Occipital lobe (tissue), 2 donors: ENCODE data around the gene ZNF544. TPM values are rescaled to one million over a fixed set of nuclear protein-coding genes. Genes with fewer than 3 reads are reported as not detected.
A peak's percentile ranks its signal among the peaks of the same experiment; 100 is the strongest.
"Not testable (repeated sequence)": the region's sequence is repeated elsewhere in the genome, so short reads cannot be mapped to it uniquely, and the experiment has no call there.

Experiments used
- DNase-seq: peaks from one replicate; lab custom pipeline; 2025; lab: John Stamatoyannopoulos, UW
- total RNA-seq: library from RNA; depleted of rRNA; stranded (reverse); fragments of >200 nt; gene quantifications from one replicate; pipeline ENCODE4 v1.2.3, GENCODE V29; 2014

The ZNF544 gene
- total RNA-seq, 1 donor from 2014 or later, result 63.8 TPM

DNA sequence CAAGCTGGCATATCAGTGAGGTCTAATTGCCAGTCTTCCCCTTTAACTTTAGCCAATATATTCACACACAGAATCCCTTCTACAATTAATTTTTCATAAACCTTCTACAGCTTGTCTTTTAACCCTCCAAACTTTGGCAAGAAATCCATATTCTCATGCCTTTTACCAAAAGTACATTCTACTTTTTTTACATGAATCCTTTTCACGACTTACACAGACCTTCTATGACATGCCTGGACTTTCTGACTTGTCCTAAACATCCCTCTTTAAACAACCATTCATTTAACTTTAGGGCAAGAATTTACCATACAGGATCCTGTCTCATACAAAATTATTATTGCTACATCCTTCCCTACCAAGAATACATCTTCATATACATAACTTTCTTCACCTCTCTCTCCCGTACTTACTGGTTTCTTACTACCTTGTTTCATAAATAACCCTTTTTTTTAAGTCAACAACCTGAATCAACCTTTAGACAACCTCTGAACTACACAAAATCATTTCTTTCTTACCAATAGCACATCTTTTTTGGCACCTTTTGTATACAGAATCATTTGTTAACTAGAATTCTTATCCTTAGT lies 23.5 kb downstream of the ZNF544 start:
- no peak for DNase-seq

- DNase-seq, result not testable (repeated sequence)
Measured at GRCh38 chr19:58258259-58258658, 29.5 kb downstream of the ZNF544 start.

- no peak for DNase-seq
Measured at GRCh38 chr19:58261600-58261967, 32.9 kb downstream of the ZNF544 start.

- no peak for DNase-seq
Measured at GRCh38 chr19:58261968-58262921, 33.5 kb downstream of the ZNF544 start.

GRCh38 chr19:58262922-58263296 lies 34.2 kb downstream of the ZNF544 start:
- DNase-seq, result no peak

DNA sequence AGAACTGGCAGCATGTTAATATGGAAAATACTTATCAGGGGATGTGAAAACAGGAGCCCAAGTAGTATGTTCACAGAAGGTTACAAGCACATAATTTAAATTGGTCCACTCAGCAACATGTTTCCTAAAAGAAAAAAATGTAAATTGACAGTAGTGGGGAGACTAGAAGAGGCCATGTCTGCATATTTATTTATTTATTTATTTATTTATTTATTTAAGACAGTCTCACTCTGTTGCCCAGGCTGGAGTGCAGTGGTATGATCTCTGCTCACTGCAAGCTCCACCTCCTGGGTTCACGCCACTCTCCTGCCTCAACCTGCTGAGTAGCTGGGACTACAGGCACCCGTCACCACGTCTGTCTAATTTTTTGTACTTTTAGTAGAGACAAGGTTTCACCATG lies 36.4 kb downstream of the ZNF544 start:
- DNase-seq, result no peak

DNA sequence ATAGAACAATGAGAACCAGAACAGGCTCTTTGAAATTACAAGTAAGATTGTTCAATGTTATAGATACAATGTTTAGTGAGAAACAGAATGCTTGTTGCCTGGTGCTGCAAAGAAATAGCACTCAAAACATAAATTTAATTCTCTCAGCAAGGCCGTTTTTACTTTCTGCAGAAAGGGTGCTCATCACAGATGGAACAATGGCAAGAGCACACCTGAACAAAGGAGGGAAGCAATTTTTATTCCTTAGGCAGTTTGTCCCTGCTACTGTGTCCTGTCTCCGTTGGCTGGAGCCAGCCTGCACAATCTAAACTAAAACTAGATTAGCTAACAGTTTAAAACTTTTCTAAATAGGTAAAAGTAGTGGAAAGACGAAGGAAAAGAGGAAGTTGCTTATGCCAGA lies 39.6 kb downstream of the ZNF544 start:
- no peak for DNase-seq

GRCh38 chr19:58274771-58275201 lies 46.1 kb downstream of the ZNF544 start:
- DNase-seq, result peak; percentile 20

- DNase-seq, result no peak
Measured at GRCh38 chr19:58275564-58275963, 46.9 kb downstream of the ZNF544 start.

GRCh38 chr19:58277197-58277596 lies 48.5 kb downstream of the ZNF544 start:
- no peak for DNase-seq

DNA sequence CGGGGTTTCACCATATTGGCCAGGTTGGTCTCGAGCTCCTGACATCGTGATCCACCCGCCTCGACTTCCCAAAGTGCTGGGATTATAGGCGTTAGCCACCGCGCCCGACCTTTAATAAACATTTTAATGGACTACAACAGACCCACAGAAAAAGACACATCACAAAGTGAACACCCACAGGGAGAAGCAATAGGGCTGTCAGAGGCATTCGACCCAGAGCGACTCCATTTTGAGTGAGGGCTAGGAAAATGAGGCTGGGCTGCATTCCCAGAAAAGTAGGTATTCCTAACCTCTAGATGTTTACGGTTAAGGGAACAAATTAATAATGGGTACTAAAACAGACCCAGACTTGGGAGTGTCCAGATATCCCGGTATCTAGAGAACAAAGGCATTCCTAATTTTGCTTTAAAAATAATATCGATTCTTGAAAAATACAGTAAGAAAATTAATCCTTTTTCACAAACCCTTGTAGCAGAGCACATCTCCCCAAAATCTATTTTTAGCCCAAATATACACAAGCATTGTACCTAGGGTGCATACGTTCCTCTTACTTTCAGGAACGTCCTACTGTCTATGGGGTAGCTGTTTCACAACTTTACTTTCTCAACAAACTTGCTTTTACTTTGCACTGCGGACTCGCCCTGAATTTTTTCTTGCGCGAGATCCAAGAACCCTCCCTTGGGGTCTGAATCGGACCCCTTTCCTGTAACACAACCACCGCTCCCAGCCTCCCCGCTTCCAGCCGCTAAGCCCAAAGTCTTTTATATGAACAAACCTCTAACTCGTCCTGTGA lies 49.2 kb downstream of the ZNF544 start:
- no peak for DNase-seq

DNA sequence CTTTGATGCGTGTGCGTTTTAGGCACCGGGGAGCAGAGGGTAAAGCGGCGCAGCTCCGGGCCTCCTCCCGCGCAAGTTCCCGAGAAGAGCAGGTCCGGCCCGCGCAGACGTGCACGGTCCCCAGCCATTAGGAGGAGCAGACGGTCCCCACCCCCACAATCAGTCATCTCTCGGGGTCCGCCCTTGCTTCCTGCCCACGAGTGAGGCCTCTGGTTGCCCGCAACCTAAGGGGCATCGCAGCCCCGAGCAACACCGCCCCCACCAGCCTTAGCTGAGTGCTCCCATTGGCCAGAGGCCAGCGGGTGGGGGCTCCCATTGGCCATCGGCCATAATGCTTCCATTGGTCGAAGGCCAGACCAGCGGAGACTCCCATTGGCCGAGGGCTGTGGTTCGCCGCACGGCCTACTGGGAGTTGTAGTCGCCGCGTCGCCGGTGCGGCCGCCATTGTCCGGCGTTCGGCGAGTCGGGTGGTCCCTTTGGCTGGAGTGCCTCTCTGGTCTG lies 49.9 kb downstream of the ZNF544 start, which contains the start of gene ZNF8:
TSS of gene ZNF8 (plus strand) at position 415 of the 501 bp plus-strand sequence. CDS start 127 bp downstream, outside the sequence.
- peak; percentile 92 for DNase-seq

DNA sequence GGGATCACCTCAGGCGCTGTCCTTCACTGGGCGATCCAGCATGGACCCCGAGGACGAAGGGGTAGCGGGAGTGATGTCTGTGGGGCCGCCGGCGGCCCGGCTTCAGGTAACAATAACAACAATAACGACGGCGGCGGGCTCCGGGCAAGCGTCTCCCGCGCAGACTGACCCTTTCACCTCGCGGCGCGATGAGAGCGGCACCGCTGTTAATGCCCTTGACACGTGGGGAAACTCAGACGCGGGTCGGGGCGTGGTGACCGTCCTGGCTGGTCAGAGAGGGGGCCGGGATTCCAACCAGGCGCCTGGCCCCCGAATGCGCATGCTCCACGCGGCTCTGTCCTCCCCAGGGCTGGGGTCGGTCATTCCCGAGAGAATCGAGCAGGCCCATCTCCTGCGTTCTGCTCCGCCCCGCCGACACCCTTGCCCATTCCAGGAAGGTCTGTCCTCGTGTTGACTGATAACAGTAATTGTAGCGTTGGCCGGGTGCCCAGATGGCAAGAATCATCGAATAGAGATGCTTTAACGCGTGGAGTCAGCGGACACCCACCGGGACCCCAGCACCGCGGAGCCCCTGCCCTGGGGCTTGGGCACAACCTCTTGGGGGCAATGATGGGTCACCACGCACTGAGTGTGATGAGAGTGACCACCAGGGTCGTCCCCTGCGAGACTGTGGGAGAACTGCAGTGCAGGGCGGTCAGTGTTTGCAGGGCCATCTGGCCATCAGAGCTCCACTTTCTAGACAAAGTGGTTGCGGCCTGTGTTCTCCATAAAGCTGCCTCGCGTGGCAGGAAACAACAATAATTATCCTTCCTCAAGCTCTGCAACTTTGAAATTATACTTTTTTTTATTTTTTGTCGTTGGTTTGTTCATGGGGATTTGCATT lies 50.6 kb downstream of the ZNF544 start:
- DNase-seq, result peak; percentile 60

- DNase-seq, result no peak
Measured at GRCh38 chr19:58279925-58280316, 51.2 kb downstream of the ZNF544 start.

GRCh38 chr19:58284199-58284598 lies 55.5 kb downstream of the ZNF544 start:
- DNase-seq, result no peak

DNA sequence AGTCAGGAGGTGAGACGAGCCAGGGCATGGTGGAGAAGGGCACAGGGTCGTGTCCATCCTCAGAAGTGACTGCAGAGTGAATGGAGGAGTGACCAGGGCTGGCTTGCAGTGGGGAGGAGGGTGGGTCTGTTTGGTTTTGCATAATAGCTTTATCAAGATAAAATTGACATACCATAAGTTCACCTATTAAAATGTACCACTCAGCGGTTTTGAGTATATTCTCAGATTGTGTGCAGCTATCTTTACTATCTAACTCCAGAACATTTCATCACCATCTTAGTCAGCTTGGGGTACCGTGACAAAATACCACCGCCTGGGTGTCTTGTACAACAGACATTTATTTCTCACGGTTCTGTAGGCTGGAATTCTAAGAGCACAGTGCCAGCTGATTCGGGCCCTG lies 63.2 kb downstream of the ZNF544 start:
- no peak for DNase-seq

GRCh38 chr19:58294743-58295374 lies 66.1 kb downstream of the ZNF544 start:
- no peak for DNase-seq

DNA sequence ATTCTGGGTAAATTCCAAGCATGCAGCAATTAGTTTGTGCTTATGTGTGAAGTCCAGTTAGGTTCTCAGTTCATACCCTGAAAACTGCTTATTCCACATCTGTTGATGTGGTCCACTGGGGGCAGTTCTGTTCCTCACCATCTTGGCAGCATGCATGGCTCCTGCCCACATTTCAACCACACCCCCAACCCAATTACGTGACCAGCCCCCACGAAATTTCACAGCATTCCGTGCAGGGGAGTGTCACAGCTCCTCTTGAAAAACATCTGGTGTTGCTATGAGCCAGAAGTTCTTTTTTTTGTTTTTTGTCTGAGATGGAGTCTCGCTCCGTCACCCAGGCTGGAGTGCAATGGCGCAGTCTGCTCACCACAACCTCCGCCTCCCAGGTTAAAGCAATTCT lies 67.4 kb downstream of the ZNF544 start:
- no peak for DNase-seq

DNA sequence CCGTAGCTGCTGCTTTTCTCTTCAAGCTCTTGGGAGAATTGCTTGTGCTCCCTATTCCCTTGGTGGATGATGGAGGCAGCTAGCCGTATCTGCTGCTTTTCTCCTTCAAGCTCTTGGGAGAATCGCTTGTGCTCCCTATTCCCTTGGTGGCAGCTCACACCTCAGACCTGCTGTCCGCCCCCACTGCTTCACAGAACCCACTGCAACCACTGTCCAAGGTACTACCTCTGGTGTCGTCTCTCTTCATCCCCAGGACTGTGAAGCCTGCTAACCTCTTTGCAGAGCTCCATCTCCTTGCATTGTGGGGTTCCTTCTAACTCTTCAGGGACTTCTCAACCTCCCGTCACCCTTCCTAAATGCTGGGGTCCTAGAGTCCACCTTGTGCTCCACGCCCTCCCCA lies 71.9 kb downstream of the ZNF544 start:
- DNase-seq, result no peak

GRCh38 chr19:58304255-58304654 lies 75.5 kb downstream of the ZNF544 start:
- no peak for DNase-seq
